HepG2 (cell line): ENCODE measurements around the gene SLC20A1. TPM values are rescaled to one million over a fixed set of nuclear protein-coding genes. Genes with fewer than 3 reads are reported as not detected.
A peak's percentile ranks its signal among the peaks of the same experiment; 100 is the strongest.

Experiments used
- BCL6 ChIP-seq: IDR thresholded peaks from 2 replicates; pipeline ENCODE4 v1.6.1; 2016; ENCODE audit warnings: missing genetic modification reagents, missing compliant biosample characterization
- E2F5 ChIP-seq: sonication (generic); formaldehyde crosslinking; conservative IDR thresholded peaks from 2 replicates; pipeline ENCODE4 v1.4.0; 2020; ENCODE audit warnings: missing genetic modification reagents
- HMGXB4 ChIP-seq, 2 experiments: sonication (generic) in 1 of 2; formaldehyde crosslinking in 1 of 2; IDR thresholded peaks; 2 replicates each; pipeline versions ENCODE4 v1.4.0 to v1.6.1; 2018 to 2020; ENCODE audit warnings: missing genetic modification reagents in 2 of 2, borderline replicate concordance in 1 of 2, low read depth in 1 of 2, mild to moderate bottlenecking in 1 of 2, missing biosample characterization in 1 of 2
- MAFF ChIP-seq: IDR thresholded peaks from 2 replicates; pipeline ENCODE4 v1.6.1; 2011; ENCODE audit warnings: low read depth, low read length, improper control_type of control experiment
- PAXIP1 ChIP-seq: sonication (generic); formaldehyde crosslinking; conservative IDR thresholded peaks from 2 replicates; pipeline ENCODE4 v1.4.0; 2020; ENCODE audit warnings: mild to moderate bottlenecking, missing genetic modification reagents, moderate library complexity
- SP2 ChIP-seq: sonication (generic); formaldehyde crosslinking; IDR thresholded peaks from 2 replicates; pipeline ENCODE4 v1.5.1; 2020; ENCODE audit warnings: mild to moderate bottlenecking, missing genetic modification reagents
- TBP ChIP-seq: sonication (generic); formaldehyde crosslinking; IDR thresholded peaks from 2 replicates; pipeline ENCODE4 v1.5.0; 2020; ENCODE audit warnings: missing genetic modification reagents
- U2AF2 ChIP-seq: fragments of 200-400 bp; formaldehyde crosslinking; IDR thresholded peaks from 2 replicates; pipeline ENCODE4 v1.6.1; 2017; ENCODE audit warnings: low read depth, mild to moderate bottlenecking, low read length
- ZNF574 ChIP-seq: sonication (generic); formaldehyde crosslinking; IDR thresholded peaks from 2 replicates; pipeline ENCODE4 v1.4.0; 2020; ENCODE audit warnings: missing genetic modification reagents
- ZNF607 ChIP-seq: sonication (generic); formaldehyde crosslinking; IDR thresholded peaks from 2 replicates; pipeline ENCODE4 v1.5.1; 2020; ENCODE audit warnings: missing genetic modification reagents, mild to moderate bottlenecking, borderline replicate concordance
- ZNF746 ChIP-seq: sonication (generic); formaldehyde crosslinking; IDR thresholded peaks from 2 replicates; pipeline ENCODE4 v1.8.0; 2022; ENCODE audit warnings: mild to moderate bottlenecking, missing genetic modification reagents
- ZNF75D ChIP-seq: sonication (generic); formaldehyde crosslinking; IDR thresholded peaks from 2 replicates; pipeline ENCODE4 v1.8.1; 2023; ENCODE audit warnings: missing genetic modification reagents, mild to moderate bottlenecking, borderline replicate concordance
- ZNF781 ChIP-seq: sonication (generic); formaldehyde crosslinking; IDR thresholded peaks from 2 replicates; pipeline ENCODE4 v1.5.1; 2020; ENCODE audit warnings: borderline replicate concordance, mild to moderate bottlenecking, missing genetic modification reagents; ENCODE audit errors: not compliant biosample characterization
- ZNF800 ChIP-seq: sonication (generic); formaldehyde crosslinking; IDR thresholded peaks from 2 replicates; pipeline ENCODE4 v1.4.0; 2020; ENCODE audit warnings: missing genetic modification reagents
- ZNF891 ChIP-seq: sonication (generic); formaldehyde crosslinking; IDR thresholded peaks from 2 replicates; pipeline ENCODE4 v1.5.0; 2020; ENCODE audit warnings: mild to moderate bottlenecking, missing genetic modification reagents
- polyA plus RNA-seq, 8 experiments: library from polyadenylated mRNA; depleted of rRNA in 3 of 8; stranded (reverse) in 7 of 8; unstranded in 1 of 8; fragments of >200 nt; fragmentation: Illumina TruSeq in 4 of 8; extraction: Trizol in 4 of 8; gene quantifications; 2 replicates each; pipeline versions ENCODE4 v1.2.1 to v1.2.3, GENCODE V29; 2011 to 2016; ENCODE audit warnings: low read depth in 4 of 8, missing spikeins in 1 of 8, mixed read lengths in 1 of 8; ENCODE audit not compliant: insufficient read depth in 1 of 8
- total RNA-seq, 5 experiments: library from RNA; depleted of rRNA; stranded (reverse); fragments of >200 nt; fragmentation: Illumina TruSeq; extraction: Trizol; gene quantifications; 2 replicates each; pipeline ENCODE4 v1.2.3, GENCODE V29; 2016; ENCODE audit warnings: low read depth in 1 of 5

SLC20A1 gene
- total and polyA plus RNA-seq, 2 of the 13 experiments (the other 11 are each of a cell fraction or from before 2014, with no cell fraction given) = 54.0 to 85.9 TPM

- TF ChIP-seq ZNF800 (CRISPR knock-in tag) = peak; percentile 95
- peak; percentile 81 to 92 for TF ChIP-seq HMGXB4 (CRISPR knock-in tag; IDR thresholded peaks at IDR 0.05; ENCODE audit: borderline replicate concordance in 1 of 2, low read depth in 1 of 2)
- peak; percentile 74 for TF ChIP-seq ZNF574
- TF ChIP-seq TBP = no peak; the same call in 1 of the 2 replicates
- no peak for TF ChIP-seq MAFF
- TF ChIP-seq ZNF607 = peak; percentile 34; the same call in 1 of the 2 replicates
- TF ChIP-seq ZNF891 (CRISPR knock-in tag) = no peak
- peak; percentile 45; the same call in 1 of the 2 replicates for TF ChIP-seq ZNF746 (CRISPR knock-in tag)
- peak; percentile 56; the same call in 1 of the 2 replicates for TF ChIP-seq BCL6 (CRISPR knock-in tag)
- TF ChIP-seq ZNF75D (CRISPR knock-in tag) = no peak
- TF ChIP-seq SP2 = peak; percentile 59
- TF ChIP-seq E2F5 = no peak; the same call in none of the 2 replicates
- TF ChIP-seq ZNF781 (CRISPR knock-in tag) = no peak
- TF ChIP-seq PAXIP1 (CRISPR knock-in tag) = peak; percentile 50; the same call in 1 of the 2 replicates
- 0 out of 2 replicates have a peak, but pooled peaks have one; percentile 55 for TF ChIP-seq U2AF2
Measured at GRCh38 chr2:112645310-112646101, at the start of gene SLC20A1 (continued).
